Left hindlimb (tissue), 1 donor: ENCODE results near the gene AIFM3.
"Not testable (repeated sequence)": the region's sequence is repeated elsewhere in the genome, so short reads cannot be mapped to it uniquely, and the experiment has no call there.

ENCODE experiments used
- DNase-seq: peaks from one replicate; pipeline ENCODE4 v3.0.0-alpha.2; 2018

The AIFM3 gene

GRCh38 chr22:20966883-20967696 lies at the start of gene AIFM3:
Gene AIFM3 (plus strand): TSS chr22:20967255. CDS start chr22:20967945, 690 bp downstream.
- no peak for DNase-seq

- DNase-seq: no peak
These were observed 48.3 kb upstream of the AIFM3 start for GRCh38 chr22:20918663-20919218.

GRCh38 chr22:20919718-20920117 lies 47.3 kb upstream of the AIFM3 start:
- DNase-seq: no peak

- no peak for DNase-seq
These were observed 46.2 kb upstream of the AIFM3 start for GRCh38 chr22:20920881-20921203.

- no peak for DNase-seq
These were observed 44.8 kb upstream of the AIFM3 start for GRCh38 chr22:20922141-20922751.

GRCh38 chr22:20926243-20926642 lies 40.8 kb upstream of the AIFM3 start:
- no peak for DNase-seq

GRCh38 chr22:20927940-20928572 lies 39.0 kb upstream of the AIFM3 start:
- no peak for DNase-seq

- DNase-seq: no peak
These were observed 38.5 kb upstream of the AIFM3 start for GRCh38 chr22:20928573-20928967.

GRCh38 chr22:20930004-20930403 lies 37.1 kb upstream of the AIFM3 start:
- DNase-seq: no peak

- not testable (repeated sequence) for DNase-seq
These were observed 36.6 kb upstream of the AIFM3 start for GRCh38 chr22:20930435-20930834.

- no peak for DNase-seq
These were observed 35.9 kb upstream of the AIFM3 start for GRCh38 chr22:20931126-20931654.

GRCh38 chr22:20933910-20934309 lies 33.1 kb upstream of the AIFM3 start:
- no peak for DNase-seq

- not testable (repeated sequence) for DNase-seq
These were observed 32.0 kb upstream of the AIFM3 start for GRCh38 chr22:20935049-20935448.

- DNase-seq: not testable (repeated sequence)
These were observed 31.1 kb upstream of the AIFM3 start for GRCh38 chr22:20935780-20936539.

GRCh38 chr22:20937031-20937793 lies 29.8 kb upstream of the AIFM3 start:
- no peak for DNase-seq

- DNase-seq: no peak
These were observed 29.0 kb upstream of the AIFM3 start for GRCh38 chr22:20937794-20938671.

- not testable (repeated sequence) for DNase-seq
These were observed 27.4 kb upstream of the AIFM3 start for GRCh38 chr22:20939457-20940185.

- DNase-seq: no peak
These were observed 26.8 kb upstream of the AIFM3 start for GRCh38 chr22:20940186-20940651.

- DNase-seq: no peak
These were observed 26.1 kb upstream of the AIFM3 start for GRCh38 chr22:20940904-20941385.
